Stimulated activated naive CD8-positive, alpha-beta T cell treated with anti-CD3 and anti-CD28 coated beads, Interleukin-15, amount 100 ng/mL, for 72 hours (primary cell): ENCODE results near the gene ERFL.

ENCODE experiments used
- ATAC-seq: fragments of 150-1000 bp; cut with Tn5 transposase; 2 replicates; pipeline ENCODE4 v1.10.0; 2021; ENCODE audit warnings: mild to moderate bottlenecking, moderate library complexity
- DNase-seq, 2 donors: peaks; one replicate each; pipeline ENCODE4 v3.0.0; 2021 to 2022
- H3K27ac Mint-ChIP-seq, 2 donors: one replicate each; pipeline ENCODE4 v1.8.0; 2022; ENCODE audit warnings: mild to moderate bottlenecking in 2 of 2, mixed read lengths in 2 of 2, moderate library complexity in 2 of 2
- H3K27me3 Mint-ChIP-seq: one replicate; pipeline ENCODE4 v1.8.0; 2022; ENCODE audit warnings: mixed read lengths
- H3K4me1 Mint-ChIP-seq: one replicate; pipeline ENCODE4 v1.8.0; 2022; ENCODE audit warnings: mild to moderate bottlenecking, mixed read lengths
- H3K4me3 Mint-ChIP-seq, 2 donors: one replicate each; pipeline ENCODE4 v1.8.0; 2022; ENCODE audit warnings: mild to moderate bottlenecking in 2 of 2, mixed read lengths in 2 of 2, moderate library complexity in 1 of 2
- H3K9me3 Mint-ChIP-seq, 2 donors: one replicate each; pipeline ENCODE4 v1.8.0; 2022; ENCODE audit warnings: mixed read lengths in 2 of 2

The ERFL gene

GRCh38 chr19:41935760-41936415, 7.6 kb upstream of the ERFL start:
- H3K27me3 Mint-ChIP-seq: peaks cover 18% of the 10 kb centered on the region
- H3K27ac Mint-ChIP-seq: peak overlapping the region in 1 of 2 donors; percentile 26
- no peaks in the 10 kb centered on the region for H3K9me3 Mint-ChIP-seq
- peak overlapping the region in 1 of 2 donors; percentile 5 for H3K4me3 Mint-ChIP-seq
- no peak for DNase-seq
- ATAC-seq: no peak
- peaks cover 63% of the 10 kb centered on the region for H3K4me1 Mint-ChIP-seq

- ATAC-seq: peak; percentile 84
- Mint-ChIP-seq H3K4me1 (peaks cover 69% of the 10 kb centered on the region), H3K27me3 (peaks cover 18% of the 10 kb centered on the region), H3K4me3 (peak overlapping the region; percentile 5 to 35), H3K27ac (peak overlapping the region in 1 of 2 donors; percentile 59), H3K9me3 (no peaks in the 10 kb centered on the region)
- peak; percentile 77 to 86 for DNase-seq
Measured at GRCh38 chr19:41934849-41935374, 6.7 kb upstream of the ERFL start.

- no peak for ATAC-seq
- Mint-ChIP-seq H3K4me1 (peaks cover 76% of the 10 kb centered on the region), H3K4me3 (peak overlapping the region in 1 of 2 donors; percentile 1)
Measured at GRCh38 chr19:41933693-41934426, 5.6 kb upstream of the ERFL start.

GRCh38 chr19:41932720-41933332, 4.6 kb upstream of the ERFL start:
- H3K4me3 Mint-ChIP-seq: no peak overlapping the region
- peaks cover 78% of the 10 kb centered on the region for H3K4me1 Mint-ChIP-seq
- peak overlapping the region in 1 of 2 donors; percentile 11 for H3K27ac Mint-ChIP-seq
- no peaks in the 10 kb centered on the region for H3K9me3 Mint-ChIP-seq
- no peak for DNase-seq
- no peak for ATAC-seq
- peaks cover 18% of the 10 kb centered on the region for H3K27me3 Mint-ChIP-seq

More at GRCh38 chr19:41933693-41934426, 5.6 kb upstream of the ERFL start:
- Mint-ChIP-seq H3K27me3 (peaks cover 18% of the 10 kb centered on the region), H3K9me3 (no peaks in the 10 kb centered on the region), H3K27ac (peak overlapping the region; percentile 69 to 75)
- no peak for DNase-seq

- Mint-ChIP-seq H3K4me3 (no peak overlapping the region), H3K4me1 (peaks cover 72% of the 10 kb centered on the region)
Measured at GRCh38 chr19:41932259-41932719, 4.0 kb upstream of the ERFL start.

GRCh38 chr19:41930926-41931592, 2.8 kb upstream of the ERFL start:
- no peaks in the 10 kb centered on the region for H3K9me3 Mint-ChIP-seq
- no peak for DNase-seq
- no peak overlapping the region for H3K4me3 Mint-ChIP-seq
- peaks cover 10% of the 10 kb centered on the region for H3K27me3 Mint-ChIP-seq
- ATAC-seq: no peak
- H3K27ac Mint-ChIP-seq: no peak overlapping the region
- peaks cover 62% of the 10 kb centered on the region for H3K4me1 Mint-ChIP-seq

More at GRCh38 chr19:41932259-41932719, 4.0 kb upstream of the ERFL start:
- DNase-seq (no peak), ATAC-seq (no peak)
- H3K27me3 Mint-ChIP-seq: peaks cover 18% of the 10 kb centered on the region
- no peaks in the 10 kb centered on the region for H3K9me3 Mint-ChIP-seq
- peak overlapping the region in 1 of 2 donors; percentile 11 for H3K27ac Mint-ChIP-seq

GRCh38 chr19:41930322-41930722, 2.1 kb upstream of the ERFL start:
- Mint-ChIP-seq H3K9me3 (no peaks in the 10 kb centered on the region), H3K27me3 (peaks cover 5% of the 10 kb centered on the region), H3K4me1 (peaks cover 57% of the 10 kb centered on the region), H3K4me3 (peak overlapping the region; percentile 14 to 33), H3K27ac (no peak overlapping the region)
- no peak for DNase-seq
- no peak for ATAC-seq

GRCh38 chr19:41929536-41930071, 1.4 kb upstream of the ERFL start:
- peak overlapping the region; percentile 81 to 90 for H3K4me3 Mint-ChIP-seq

GRCh38 chr19:41928754-41929535, 696 bp upstream of the ERFL start:
- DNase-seq: no peak
- Mint-ChIP-seq H3K27ac (peak overlapping the region in 1 of 2 donors; percentile 81), H3K4me3 (peak overlapping the region; percentile 81 to 90), H3K27me3 (no peaks in the 10 kb centered on the region), H3K9me3 (no peaks in the 10 kb centered on the region), H3K4me1 (peaks cover 44% of the 10 kb centered on the region)
- peak; percentile 76 for ATAC-seq

More at GRCh38 chr19:41929536-41930071, 1.4 kb upstream of the ERFL start:
- H3K27me3 Mint-ChIP-seq: no peaks in the 10 kb centered on the region
- ATAC-seq (no peak), DNase-seq (no peak)
- H3K9me3 Mint-ChIP-seq: no peaks in the 10 kb centered on the region
- peaks cover 50% of the 10 kb centered on the region for H3K4me1 Mint-ChIP-seq
- no peak overlapping the region for H3K27ac Mint-ChIP-seq

- peaks cover 7% of the 10 kb centered on the region for H3K27me3 Mint-ChIP-seq
- H3K9me3 Mint-ChIP-seq: no peaks in the 10 kb centered on the region
- no peak for DNase-seq
- peak overlapping the region; percentile 85 to 90 for H3K4me3 Mint-ChIP-seq
- no peak overlapping the region for H3K27ac Mint-ChIP-seq
- peaks cover 40% of the 10 kb centered on the region for H3K4me1 Mint-ChIP-seq
- ATAC-seq: peak; percentile 19
Measured at GRCh38 chr19:41927497-41928192, 604 bp downstream of the ERFL start.

GRCh38 chr19:41926763-41927496, 1.3 kb downstream of the ERFL start:
- H3K4me1 Mint-ChIP-seq: peaks cover 42% of the 10 kb centered on the region
- DNase-seq: no peak

GRCh38 chr19:41926028-41926762, 2.1 kb downstream of the ERFL start:
- H3K27ac Mint-ChIP-seq: no peak overlapping the region
- H3K4me3 Mint-ChIP-seq: no peak overlapping the region
- ATAC-seq (no peak), DNase-seq (no peak)
- H3K27me3 Mint-ChIP-seq: peaks cover 20% of the 10 kb centered on the region
- no peaks in the 10 kb centered on the region for H3K9me3 Mint-ChIP-seq
- H3K4me1 Mint-ChIP-seq: peaks cover 46% of the 10 kb centered on the region

More at GRCh38 chr19:41926763-41927496, 1.3 kb downstream of the ERFL start:
- H3K9me3 Mint-ChIP-seq: no peaks in the 10 kb centered on the region
- no peak overlapping the region for H3K27ac Mint-ChIP-seq
- H3K27me3 Mint-ChIP-seq: peaks cover 12% of the 10 kb centered on the region
- H3K4me3 Mint-ChIP-seq: no peak overlapping the region
- no peak for ATAC-seq
